ENCODE data around the gene BEST4.

BEST4 gene

GRCh38 chr1:44786138-44786840 lies 1.7 kb downstream of the BEST4 start (continued):
- TF ChIP-seq REST (tag by site-specific recombination; IDR thresholded peaks at IDR 0.05) (peak; percentile 53), ZNF501 (tag by site-specific recombination; IDR thresholded peaks at IDR 0.05) (peak; percentile 97), YY2 (tag by site-specific recombination; IDR thresholded peaks at IDR 0.05) (no peak), ZNF48 (tag by site-specific recombination; IDR thresholded peaks at IDR 0.05) (no peak), KLF17 (tag by site-specific recombination; IDR thresholded peaks at IDR 0.05) (peak; percentile 72; the same call in 1 of the 2 replicates), ZXDB (tag by site-specific recombination; IDR thresholded peaks at IDR 0.05) (peak; percentile 92), FEZF1 (tag by site-specific recombination; IDR thresholded peaks at IDR 0.05) (no peak), ZNF549 (tag by site-specific recombination; IDR thresholded peaks at IDR 0.05) (no peak), WT1 (tag by site-specific recombination; IDR thresholded peaks at IDR 0.05) (0 out of 2 replicates have a peak, but pooled peaks have one; percentile 15), SP3 (tag by site-specific recombination; IDR thresholded peaks at IDR 0.05) (peak; percentile 28; the same call in 1 of the 2 replicates), ZNF610 (tag by site-specific recombination; IDR thresholded peaks at IDR 0.05; ENCODE audit: borderline replicate concordance) (0 out of 2 replicates have a peak, but pooled peaks have one; percentile 20), ZNF510 (tag by site-specific recombination; IDR thresholded peaks at IDR 0.05; ENCODE audit: insufficient replicate concordance) (no peak), ZNF521 (tag by site-specific recombination; IDR thresholded peaks at IDR 0.05) (no peak), ZNF18 (tag by site-specific recombination; IDR thresholded peaks at IDR 0.05) (no peak), ZBTB20 (tag by site-specific recombination; IDR thresholded peaks at IDR 0.05) (peak; percentile 43; the same call in 1 of the 2 replicates), OVOL3 (tag by site-specific recombination; IDR thresholded peaks at IDR 0.05) (no peak), IKZF3 (tag by site-specific recombination; IDR thresholded peaks at IDR 0.05) (peak; percentile 97), ZNF776 (tag by site-specific recombination; IDR thresholded peaks at IDR 0.05; ENCODE audit: borderline replicate concordance) (no peak), BCL11A (tag by site-specific recombination; IDR thresholded peaks at IDR 0.05; ENCODE audit: low read depth) (0 out of 2 replicates have a peak, but pooled peaks have one; percentile 26), KLF10 (tag by site-specific recombination; IDR thresholded peaks at IDR 0.05) (peak; percentile 31; the same call in 1 of the 2 replicates), ZNF335 (tag by site-specific recombination; conservative IDR thresholded peaks at IDR 0.05) (peak; percentile 76; the same call in 1 of the 2 replicates), ZIC2 (tag by site-specific recombination; IDR thresholded peaks at IDR 0.05) (peak; percentile 100), ZNF354C (tag by site-specific recombination; IDR thresholded peaks at IDR 0.05; ENCODE audit: borderline replicate concordance, low read depth) (no peak), ZNF248 (tag by site-specific recombination; IDR thresholded peaks at IDR 0.05) (no peak), ZNF266 (tag by site-specific recombination; IDR thresholded peaks at IDR 0.05; ENCODE audit: low read depth) (no peak), ZBTB26 (tag by site-specific recombination; optimal IDR thresholded peaks at IDR 0.05) (peak; percentile 97), ZNF654 (tag by site-specific recombination; IDR thresholded peaks at IDR 0.05; ENCODE audit: low read depth) (peak; percentile 46), ZNF426 (tag by site-specific recombination; IDR thresholded peaks at IDR 0.05) (no peak), HOXC10 (CRISPR knock-in tag; IDR thresholded peaks at IDR 0.05) (no peak), ELK4 (IDR thresholded peaks at IDR 0.05; ENCODE audit: borderline replicate concordance, low read depth, low read length) (no peak), ZNF530 (tag by site-specific recombination; IDR thresholded peaks at IDR 0.05; ENCODE audit: low read depth) (no peak), ZNF214 (tag by site-specific recombination; IDR thresholded peaks at IDR 0.05; ENCODE audit: borderline replicate concordance) (no peak)

Measured in HEK293 (cell line).